Ovary (tissue), 3 donors: ENCODE data around the gene TMEM94.

Experiments
- CTCF ChIP-seq, 3 donors: fragments of 450-650 bp in 2 of 3; fragments of 200-600 bp in 1 of 3; IDR thresholded peaks; one replicate each; pipeline versions ENCODE4 v1.5.1 to v1.8.0; 2016 to 2022; ENCODE audit warnings: antibody characterized with exemption in 3 of 3, mild to moderate bottlenecking in 1 of 3
- EP300 ChIP-seq: sonication (generic); formaldehyde crosslinking; IDR thresholded peaks from one replicate; pipeline ENCODE4 v1.6.1; 2017; ENCODE audit warnings: antibody characterized with exemption
- POLR2A ChIP-seq: fragments of 450-650 bp; IDR thresholded peaks from one replicate; pipeline ENCODE4 v1.6.1; 2017; ENCODE audit warnings: antibody characterized with exemption, mild to moderate bottlenecking, moderate library complexity
- donor health status: DM: no; HTN: no; CAD: no.

- TF ChIP-seq POLR2A: no peak
- TF ChIP-seq CTCF (IDR thresholded peaks at IDR 0.05): no peak
- TF ChIP-seq EP300: no peak
Observed at GRCh38 chr17:75463603-75464002, 7.2 kb downstream of the TMEM94 start.
